Subcutaneous abdominal adipose tissue (tissue), 5 donors: ENCODE measurements around the gene MSMP.
A peak's percentile ranks its signal among the peaks of the same experiment; 100 is the strongest.

Experiments used
- H3K27ac ChIP-seq: one replicate; pipeline ENCODE4 v1.7.0; 2013; ENCODE audit warnings: low read depth, mild to moderate bottlenecking, inconsistent platforms, low read length, moderate library complexity
- H3K27me3 ChIP-seq, 5 donors: one replicate each; pipeline ENCODE4 v1.7.0; 2013; ENCODE audit warnings: low read length in 5 of 5, inconsistent platforms in 1 of 5; ENCODE audit not compliant: control insufficient read depth in 5 of 5, insufficient read depth in 4 of 5
- H3K36me3 ChIP-seq, 5 donors: one replicate each; pipeline ENCODE4 v1.7.0; 2013; ENCODE audit warnings: low read length in 5 of 5; ENCODE audit not compliant: control insufficient read depth in 5 of 5, insufficient read depth in 5 of 5
- H3K4me1 ChIP-seq, 5 donors: one replicate each; pipeline ENCODE4 v1.7.0; 2013; ENCODE audit warnings: low read length in 5 of 5, mild to moderate bottlenecking in 3 of 5, moderate library complexity in 1 of 5; ENCODE audit not compliant: control insufficient read depth in 5 of 5, insufficient read depth in 5 of 5
- H3K4me3 ChIP-seq, 5 donors: one replicate each; pipeline ENCODE4 v1.7.0; 2013; ENCODE audit warnings: low read length in 5 of 5, low read depth in 1 of 5
- H3K9ac ChIP-seq, 5 donors: one replicate each; pipeline ENCODE4 v1.7.0; 2013; ENCODE audit warnings: low read length in 5 of 5, mild to moderate bottlenecking in 4 of 5, moderate library complexity in 3 of 5
- H3K9me3 ChIP-seq, 5 donors: one replicate each; pipeline ENCODE4 v1.7.0; 2013; ENCODE audit warnings: low read length in 5 of 5; ENCODE audit not compliant: control insufficient read depth in 5 of 5
- donor health status: healthy.
- donor health status: healthy.
- donor health status: healthy.
- donor health status: healthy.
- donor health status: healthy.

The MSMP gene

GRCh38 chr9:35791297-35791921, 37.3 kb upstream of the MSMP start, which contains the start of gene NPR2:
Gene NPR2 (plus strand): TSS chr9:35791591. CDS start chr9:35792409, 818 bp downstream.
- Histone ChIP-seq H3K4me1 (peaks cover 0 to 44% (median 41%) of the 10 kb centered on the region in 5 donors), H3K36me3 (no peaks in the 10 kb centered on the region), H3K9ac (peak within 1 kb of the TSS in 4 of 5 donors; percentile 57 to 80 (median 73)), H3K27me3 (no peaks in the 10 kb centered on the region), H3K27ac (peak within 1 kb of the TSS; percentile 69), H3K9me3 (no peaks in the 10 kb centered on the region), H3K4me3 (peak within 1 kb of the TSS; percentile 61 to 69 (median 62))

- Histone ChIP-seq H3K27ac (peak overlapping the region; percentile 69), H3K4me3 (peak overlapping the region; percentile 11 to 61 (median 47)), H3K9ac (peak overlapping the region in 3 of 5 donors; percentile 2 to 37 (median 35)), H3K9me3 (no peaks in the 10 kb centered on the region), H3K27me3 (no peaks in the 10 kb centered on the region), H3K4me1 (peaks cover 0 to 44% (median 41%) of the 10 kb centered on the region in 5 donors), H3K36me3 (no peaks in the 10 kb centered on the region)
Measured at GRCh38 chr9:35790385-35791296, 36.6 kb upstream of the MSMP start.

- Histone ChIP-seq H3K27me3 (no peaks in the 10 kb centered on the region), H3K9me3 (no peaks in the 10 kb centered on the region), H3K9ac (no peak overlapping the region), H3K27ac (no peak overlapping the region), H3K4me1 (peaks cover 0 to 40% (median 38%) of the 10 kb centered on the region in 5 donors), H3K36me3 (no peaks in the 10 kb centered on the region), H3K4me3 (no peak overlapping the region)
Measured at GRCh38 chr9:35790025-35790384, 35.9 kb upstream of the MSMP start.

GRCh38 chr9:35789541-35789940, 35.5 kb upstream of the MSMP start:
- no peak overlapping the region for H3K27ac ChIP-seq
- H3K9ac ChIP-seq, result no peak overlapping the region
- peaks cover 0 to 35% (median 34%) of the 10 kb centered on the region in 5 donors for H3K4me1 ChIP-seq

GRCh38 chr9:35783418-35783817, 29.3 kb upstream of the MSMP start:
- no peak overlapping the region for H3K27ac ChIP-seq
- no peaks in the 10 kb centered on the region for H3K27me3 ChIP-seq
- H3K4me3 ChIP-seq, result no peak overlapping the region
- H3K4me1 ChIP-seq, result no peaks in the 10 kb centered on the region
- H3K9ac ChIP-seq, result no peak overlapping the region
- no peaks in the 10 kb centered on the region for H3K9me3 ChIP-seq
- no peaks in the 10 kb centered on the region for H3K36me3 ChIP-seq

More at GRCh38 chr9:35789541-35789940, 35.5 kb upstream of the MSMP start:
- no peak overlapping the region for H3K4me3 ChIP-seq
- no peaks in the 10 kb centered on the region for H3K27me3 ChIP-seq
- no peaks in the 10 kb centered on the region for H3K9me3 ChIP-seq
- no peaks in the 10 kb centered on the region for H3K36me3 ChIP-seq

- H3K4me1 ChIP-seq, result no peaks in the 10 kb centered on the region
- H3K36me3 ChIP-seq, result no peaks in the 10 kb centered on the region
Measured at GRCh38 chr9:35781066-35781465, 27.0 kb upstream of the MSMP start.

GRCh38 chr9:35778496-35778895, 24.4 kb upstream of the MSMP start:
- H3K36me3 ChIP-seq, result no peaks in the 10 kb centered on the region
- H3K27me3 ChIP-seq, result no peaks in the 10 kb centered on the region
- H3K4me3 ChIP-seq, result no peak overlapping the region
- no peak overlapping the region for H3K9ac ChIP-seq
- no peak overlapping the region for H3K27ac ChIP-seq
- no peaks in the 10 kb centered on the region for H3K9me3 ChIP-seq
- peaks cover 0 to 7% (median 0%) of the 10 kb centered on the region in 5 donors for H3K4me1 ChIP-seq

More at GRCh38 chr9:35781066-35781465, 27.0 kb upstream of the MSMP start:
- Histone ChIP-seq H3K9ac (no peak overlapping the region), H3K27ac (no peak overlapping the region), H3K9me3 (no peaks in the 10 kb centered on the region), H3K4me3 (no peak overlapping the region), H3K27me3 (no peaks in the 10 kb centered on the region)

GRCh38 chr9:35776018-35776417, 21.9 kb upstream of the MSMP start:
- Histone ChIP-seq H3K9ac (no peak overlapping the region), H3K27me3 (no peaks in the 10 kb centered on the region), H3K9me3 (no peaks in the 10 kb centered on the region), H3K36me3 (no peaks in the 10 kb centered on the region), H3K4me1 (peaks cover 5 to 19% (median 13%) of the 10 kb centered on the region in 5 donors), H3K4me3 (no peak overlapping the region), H3K27ac (no peak overlapping the region)

GRCh38 chr9:35774907-35775635, 21.0 kb upstream of the MSMP start:
- H3K9ac ChIP-seq, result no peak overlapping the region

More at GRCh38 chr9:35774907-35775635, 21.0 kb upstream of the MSMP start:
- Histone ChIP-seq H3K36me3 (no peaks in the 10 kb centered on the region), H3K4me1 (peaks cover 6 to 28% (median 23%) of the 10 kb centered on the region in 5 donors), H3K4me3 (no peak overlapping the region), H3K27ac (no peak overlapping the region), H3K9me3 (no peaks in the 10 kb centered on the region), H3K27me3 (no peaks in the 10 kb centered on the region)
